Natural killer cell (primary cell): ENCODE measurements around the gene GTPBP10. TPM values are rescaled to one million over a fixed set of nuclear protein-coding genes. Genes with fewer than 3 reads are reported as not detected.

ENCODE experiments used
- ATAC-seq, 3 donors: fragments of 150-1000 bp in 2 of 3; fragments of 200-7000 bp in 1 of 3; cut with Tn5 transposase; 1 replicate in 1 of 3; 2 replicates in 2 of 3; pipeline ENCODE4 v1.10.0; 2021; ENCODE audit warnings: mild to moderate bottlenecking in 2 of 3, moderate library complexity in 2 of 3
- DNase-seq, 2 donors: peaks; one replicate each; pipeline versions ENCODE4 v3.0.0 to v3.0.0-alpha.2; 2013 to 2021; ENCODE audit warnings: mixed read lengths in 1 of 2
- H3K27ac ChIP-seq: one replicate; pipeline ENCODE4 v1.5.1; 2013; ENCODE audit warnings: mild to moderate bottlenecking, low read length
- H3K27me3 ChIP-seq: one replicate; pipeline ENCODE4 v1.6.1; 2013; ENCODE audit warnings: low read length; ENCODE audit not compliant: control insufficient read depth, insufficient read depth
- H3K36me3 ChIP-seq: one replicate; pipeline ENCODE4 v1.6.1; 2013; ENCODE audit warnings: low read length; ENCODE audit not compliant: control insufficient read depth, insufficient read depth
- H3K4me1 ChIP-seq: one replicate; pipeline ENCODE4 v1.6.1; 2013; ENCODE audit warnings: low read length; ENCODE audit not compliant: control insufficient read depth, insufficient read depth
- H3K4me3 ChIP-seq: one replicate; pipeline ENCODE4 v1.5.1; 2013; ENCODE audit warnings: low read length
- H3K9me3 ChIP-seq: one replicate; pipeline ENCODE4 v1.6.1; 2013; ENCODE audit warnings: low read length; ENCODE audit not compliant: control insufficient read depth, insufficient read depth
- H3K27ac Mint-ChIP-seq, 2 donors: one replicate each; pipeline ENCODE4 v1.8.0; 2022; ENCODE audit warnings: mild to moderate bottlenecking in 2 of 2, mixed read lengths in 2 of 2, moderate library complexity in 1 of 2
- H3K27me3 Mint-ChIP-seq, 2 donors: one replicate each; pipeline ENCODE4 v1.8.0; 2022; ENCODE audit warnings: low read depth in 2 of 2, mixed read lengths in 2 of 2
- H3K36me3 Mint-ChIP-seq: one replicate; pipeline ENCODE4 v1.8.0; 2022; ENCODE audit warnings: mixed read lengths
- H3K4me1 Mint-ChIP-seq, 2 donors: one replicate each; pipeline ENCODE4 v1.8.0; 2022; ENCODE audit warnings: mixed read lengths in 2 of 2
- H3K4me3 Mint-ChIP-seq: one replicate; pipeline ENCODE4 v1.8.0; 2022; ENCODE audit warnings: mild to moderate bottlenecking, moderate library complexity, mixed read lengths
- H3K9me3 Mint-ChIP-seq, 2 donors: one replicate each; pipeline ENCODE4 v1.8.0; 2022; ENCODE audit warnings: mixed read lengths in 2 of 2
- WGBS: methylation state at CpG from one replicate; pipeline ENCODE4 v1.1.7; 2013; ENCODE audit warnings: missing lambda C conversion rate; ENCODE audit not compliant: insufficient coverage; 5-methylcytosine and 5-hydroxymethylcytosine counted together
- intact Hi-C: fragments of 100-400 bp; cut with micrococcal nuclease; formaldehyde crosslinking; loops from one replicate; pipeline ENCODE4 v1.14.2; 2022
- total RNA-seq, 4 donors: library from RNA; stranded (reverse); fragments of 120-200 nt in 1 of 4; gene quantifications; one replicate each; pipeline versions ENCODE4 v1.2.3 to v1.2.4, GENCODE V29; 2013 to 2022
- TF ChIP-seq, protein P1 (sequence below): fragments of 200-600 bp; IDR thresholded peaks from one replicate; pipeline ENCODE4 v1.8.0; 2022; ENCODE audit warnings: antibody characterized with exemption

The GTPBP10 gene
- total RNA-seq, 3 donors from 2014 or later (not counting 1 experiment from before 2014, with no cell fraction given): 15.2 to 19.6 (median 19.2) TPM

DNA sequence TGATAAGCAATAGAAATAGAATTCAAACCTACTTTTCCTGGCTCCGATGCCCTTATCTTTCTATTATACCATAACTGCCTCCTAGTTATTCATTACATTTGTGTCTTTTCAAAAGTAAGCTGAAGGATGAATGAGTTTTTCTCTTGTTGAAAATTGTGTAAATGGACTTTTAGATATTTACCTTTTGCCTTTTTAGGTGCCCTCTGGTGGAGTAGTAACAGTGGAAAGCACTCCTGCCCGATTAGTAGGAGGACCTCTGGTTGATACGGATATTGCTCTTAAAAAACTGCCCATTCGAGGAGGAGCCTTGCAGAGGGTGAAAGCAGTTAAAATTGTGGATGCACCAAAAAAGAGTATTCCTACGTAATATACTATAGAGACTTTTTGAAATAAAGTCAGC is 36.6 kb upstream of the GTPBP10 start:
- Mint-ChIP-seq H3K27ac (no peak overlapping the region), H3K9me3 (no peaks in the 10 kb centered on the region), H3K36me3 (no peaks in the 10 kb centered on the region), H3K27me3 (peaks cover 5 to 19% of the 10 kb centered on the region in 2 donors), H3K4me1 (no peaks in the 10 kb centered on the region), H3K4me3 (no peak overlapping the region)
- DNase-seq: no peak
- no peaks in the 10 kb centered on the region for H3K4me1 ChIP-seq
- WGBS: 90% methylated on average over 3 of the region's 5 CpGs
- no peak for ATAC-seq
- H3K4me3 ChIP-seq: no peak overlapping the region
- H3K9me3 ChIP-seq: no peaks in the 10 kb centered on the region
- H3K27ac ChIP-seq: no peak overlapping the region
- peaks cover 2% of the 10 kb centered on the region for H3K27me3 ChIP-seq
- TF ChIP-seq, protein P1, sequence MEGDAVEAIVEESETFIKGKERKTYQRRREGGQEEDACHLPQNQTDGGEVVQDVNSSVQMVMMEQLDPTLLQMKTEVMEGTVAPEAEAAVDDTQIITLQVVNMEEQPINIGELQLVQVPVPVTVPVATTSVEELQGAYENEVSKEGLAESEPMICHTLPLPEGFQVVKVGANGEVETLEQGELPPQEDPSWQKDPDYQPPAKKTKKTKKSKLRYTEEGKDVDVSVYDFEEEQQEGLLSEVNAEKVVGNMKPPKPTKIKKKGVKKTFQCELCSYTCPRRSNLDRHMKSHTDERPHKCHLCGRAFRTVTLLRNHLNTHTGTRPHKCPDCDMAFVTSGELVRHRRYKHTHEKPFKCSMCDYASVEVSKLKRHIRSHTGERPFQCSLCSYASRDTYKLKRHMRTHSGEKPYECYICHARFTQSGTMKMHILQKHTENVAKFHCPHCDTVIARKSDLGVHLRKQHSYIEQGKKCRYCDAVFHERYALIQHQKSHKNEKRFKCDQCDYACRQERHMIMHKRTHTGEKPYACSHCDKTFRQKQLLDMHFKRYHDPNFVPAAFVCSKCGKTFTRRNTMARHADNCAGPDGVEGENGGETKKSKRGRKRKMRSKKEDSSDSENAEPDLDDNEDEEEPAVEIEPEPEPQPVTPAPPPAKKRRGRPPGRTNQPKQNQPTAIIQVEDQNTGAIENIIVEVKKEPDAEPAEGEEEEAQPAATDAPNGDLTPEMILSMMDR: no peak
- H3K36me3 ChIP-seq: no peaks in the 10 kb centered on the region
- intact Hi-C loops: loop anchor here (5.0 kb wide), 1 partner anchor 117 kb away; no protein-coding TSS in a partner anchor

DNA sequence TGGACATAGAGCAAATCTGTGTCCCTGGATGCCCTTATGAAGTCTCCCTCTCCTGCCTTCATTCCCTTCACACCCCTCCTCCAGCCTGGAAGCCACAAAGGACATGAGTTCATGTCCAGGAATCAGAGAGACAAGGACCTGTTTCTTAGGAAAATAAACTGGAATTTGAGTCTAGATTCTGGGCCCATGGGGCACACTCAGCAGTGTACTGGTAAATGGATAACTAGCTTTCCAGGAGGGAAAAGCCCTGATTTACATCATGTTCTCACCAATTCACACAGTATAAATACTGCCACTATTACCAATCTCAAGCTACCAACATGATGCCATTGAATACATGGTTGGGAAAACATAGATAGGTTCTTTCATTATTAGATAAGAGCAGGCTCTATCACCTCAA is 35.3 kb upstream of the GTPBP10 start:
- ATAC-seq (no peak), DNase-seq (no peak)
- H3K27me3 Mint-ChIP-seq: peaks cover 10 to 28% of the 10 kb centered on the region in 2 donors
- no peaks in the 10 kb centered on the region for H3K4me1 ChIP-seq
- H3K4me1 Mint-ChIP-seq: no peaks in the 10 kb centered on the region
- TF ChIP-seq, protein P1: no peak
- no peaks in the 10 kb centered on the region for H3K36me3 Mint-ChIP-seq
- H3K4me3 Mint-ChIP-seq: no peak overlapping the region
- no peaks in the 10 kb centered on the region for H3K9me3 Mint-ChIP-seq
- H3K9me3 ChIP-seq: no peaks in the 10 kb centered on the region
- H3K36me3 ChIP-seq: no peaks in the 10 kb centered on the region
- H3K4me3 ChIP-seq: no peak overlapping the region
- intact Hi-C loops: loop anchor here (5.0 kb wide), 1 partner anchor 116 kb away; no protein-coding TSS in a partner anchor
- peaks cover 2% of the 10 kb centered on the region for H3K27me3 ChIP-seq
- no peak overlapping the region for H3K27ac ChIP-seq
- H3K27ac Mint-ChIP-seq: no peak overlapping the region

DNA sequence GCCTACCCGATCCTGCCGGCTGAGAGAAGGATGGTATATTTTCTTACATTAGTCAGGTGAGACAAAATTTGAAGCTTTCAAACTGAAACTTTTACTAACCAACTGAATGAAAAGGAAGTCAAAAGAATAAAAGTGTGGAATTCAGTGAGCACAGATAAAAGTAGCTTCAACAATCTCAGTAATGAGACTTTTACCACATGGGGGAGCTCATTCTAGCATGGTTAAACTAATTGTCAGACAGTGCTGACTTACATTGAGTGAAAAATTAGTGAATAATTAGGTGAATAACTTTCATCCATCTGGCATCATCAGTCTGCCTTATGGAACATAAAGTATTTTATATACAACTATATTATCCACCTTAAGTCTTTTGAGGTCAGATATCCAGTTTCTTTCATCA is 33.8 kb upstream of the GTPBP10 start:
- H3K9me3 Mint-ChIP-seq: no peaks in the 10 kb centered on the region
- H3K4me1 Mint-ChIP-seq: no peaks in the 10 kb centered on the region
- WGBS: 100% methylated on average over 2 of the region's 2 CpGs
- no peak overlapping the region for H3K27ac Mint-ChIP-seq
- Histone ChIP-seq H3K4me1 (no peaks in the 10 kb centered on the region), H3K36me3 (no peaks in the 10 kb centered on the region), H3K27me3 (peaks cover 2% of the 10 kb centered on the region), H3K9me3 (no peaks in the 10 kb centered on the region), H3K4me3 (no peak overlapping the region), H3K27ac (no peak overlapping the region)
- no peak overlapping the region for H3K4me3 Mint-ChIP-seq
- peak in 1 of 2 donors; percentile 40 for DNase-seq
- no peak for ATAC-seq
- TF ChIP-seq, protein P1: no peak
- H3K27me3 Mint-ChIP-seq: peaks cover 13 to 43% of the 10 kb centered on the region in 2 donors
- intact Hi-C loops: loop anchor here (5.0 kb wide), 1 partner anchor 115 kb away; no protein-coding TSS in a partner anchor
- no peaks in the 10 kb centered on the region for H3K36me3 Mint-ChIP-seq

DNA sequence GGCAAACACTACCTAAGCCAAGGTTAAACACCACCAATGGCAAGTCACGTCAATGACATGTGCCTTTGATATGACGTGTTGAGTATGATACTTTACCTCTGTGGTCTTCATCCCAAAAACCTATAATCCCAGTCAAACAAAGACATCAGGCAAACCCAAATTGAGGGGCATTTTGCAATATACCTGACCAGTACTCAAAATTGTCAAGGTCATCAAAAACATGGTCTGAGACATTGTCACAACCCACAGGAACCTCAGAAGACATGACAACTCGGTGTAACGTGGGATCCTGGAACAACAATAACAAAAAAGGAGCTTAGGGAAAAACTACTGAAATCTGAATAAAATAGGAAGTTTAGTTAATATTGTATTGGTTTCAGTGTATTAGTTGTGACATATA is 32.6 kb upstream of the GTPBP10 start:
- H3K4me3 ChIP-seq: no peak overlapping the region
- DNase-seq: no peak
- no peak overlapping the region for H3K27ac Mint-ChIP-seq
- no peak for ATAC-seq
- no peaks in the 10 kb centered on the region for H3K9me3 ChIP-seq
- intact Hi-C loops: loop anchor here (5.0 kb wide), 1 partner anchor 113 kb away; no protein-coding TSS in a partner anchor
- no peaks in the 10 kb centered on the region for H3K36me3 ChIP-seq
- no peaks in the 10 kb centered on the region for H3K4me1 ChIP-seq
- no peak overlapping the region for H3K27ac ChIP-seq
- no peak overlapping the region for H3K4me3 Mint-ChIP-seq
- peaks cover 13 to 49% of the 10 kb centered on the region in 2 donors for H3K27me3 Mint-ChIP-seq
- TF ChIP-seq, protein P1: no peak
- H3K4me1 Mint-ChIP-seq: no peaks in the 10 kb centered on the region
- no peaks in the 10 kb centered on the region for H3K9me3 Mint-ChIP-seq
- H3K36me3 Mint-ChIP-seq: no peaks in the 10 kb centered on the region
- 69% methylated on average over 4 of the region's 4 CpGs for WGBS
- H3K27me3 ChIP-seq: peaks cover 2% of the 10 kb centered on the region
